Thoracic aorta (tissue), 2 donors: ENCODE measurements around the gene PRXL2B. TPM values are rescaled to one million over a fixed set of nuclear protein-coding genes. Genes with fewer than 3 reads are reported as not detected.
"Not testable (repeated sequence)": the region's sequence is repeated elsewhere in the genome, so short reads cannot be mapped to it uniquely, and the experiment has no call there.

ENCODE experiments used
- ATAC-seq: fragments of 150-250 bp; one replicate; pipeline ENCODE4 v1.8.0; 2017; ENCODE audit warnings: low read depth; ENCODE audit not compliant: insufficient number of reproducible peaks, low FRiP score
- DNase-seq: peaks from one replicate; pipeline ENCODE4 v3.0.0-alpha.2; 2020; ENCODE audit warnings: low spot score
- H3K27ac ChIP-seq, 2 donors: fragments of 200-600 bp; sonication (generic); 1 replicate in 1 of 2; 2 replicates in 1 of 2; pipeline ENCODE4 v1.5.1; 2016; ENCODE audit warnings: mild to moderate bottlenecking in 2 of 2, moderate library complexity in 2 of 2
- H3K27me3 ChIP-seq: fragments of 200-600 bp; sonication (generic); replicated peaks from 2 replicates; pipeline ENCODE4 v1.6.0; 2016; ENCODE audit warnings: mild to moderate bottlenecking; ENCODE audit not compliant: insufficient read depth
- H3K36me3 ChIP-seq: fragments of 200-600 bp; sonication (generic); one replicate; pipeline ENCODE4 v1.5.1; 2016
- H3K4me1 ChIP-seq, 2 donors: fragments of 200-600 bp; sonication (generic); 1 replicate in 1 of 2; 2 replicates in 1 of 2; pipeline versions ENCODE4 v1.5.1 to v1.6.0; 2016; ENCODE audit warnings: low read depth in 2 of 2, mild to moderate bottlenecking in 1 of 2; ENCODE audit not compliant: control insufficient read depth in 1 of 2
- H3K4me3 ChIP-seq: fragments of 200-600 bp; sonication (generic); 2 replicates; pipeline ENCODE4 v1.5.1; 2016; ENCODE audit warnings: mild to moderate bottlenecking
- H3K9me3 ChIP-seq: fragments of 200-600 bp; sonication (generic); 2 replicates; pipeline ENCODE4 v1.5.1; 2016
- total RNA-seq, 2 donors: library from RNA; depleted of rRNA; stranded (reverse); fragments of >200 nt; gene quantifications; one replicate each; pipeline versions ENCODE4 v1.1.0 to v1.2.3, GENCODE V29; 2016
- TF ChIP-seq, protein P1 (sequence below): fragments of 200-600 bp; sonication (generic); IDR thresholded peaks from one replicate; pipeline ENCODE4 v1.5.1; 2019; ENCODE audit warnings: antibody characterized with exemption

PRXL2B gene
- total RNA-seq, 2 donors from 2014 or later: 8.3 to 15.2 TPM

DNA sequence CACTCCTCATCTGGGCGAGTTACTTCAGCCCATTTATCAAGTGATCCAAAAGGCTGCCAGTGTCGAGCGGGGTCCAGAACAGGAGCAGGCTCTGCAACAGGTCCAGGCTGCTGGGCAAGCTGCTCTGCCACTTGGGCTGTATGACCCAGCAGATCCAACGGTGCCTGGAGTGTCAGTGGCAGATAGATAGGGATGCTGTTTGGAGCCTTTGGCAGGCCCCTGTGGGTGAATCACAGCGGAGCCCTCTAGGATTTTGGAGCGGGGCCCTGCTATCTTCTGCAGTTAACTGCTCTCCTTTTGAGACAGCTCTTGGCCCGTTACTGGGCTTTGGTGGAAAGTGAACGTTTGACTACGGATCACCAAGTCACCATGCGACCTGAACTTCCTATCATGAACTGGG is 38.7 kb downstream of the PRXL2B start:
- Histone ChIP-seq H3K36me3 (no peaks in the 10 kb centered on the region), H3K4me3 (no peak overlapping the region), H3K27ac (no peak overlapping the region), H3K27me3 (peaks cover 18% of the 10 kb centered on the region), H3K9me3 (no peaks in the 10 kb centered on the region), H3K4me1 (no peaks in the 10 kb centered on the region)
- DNase-seq (no peak), ATAC-seq (no peak)
- TF ChIP-seq, protein P1, sequence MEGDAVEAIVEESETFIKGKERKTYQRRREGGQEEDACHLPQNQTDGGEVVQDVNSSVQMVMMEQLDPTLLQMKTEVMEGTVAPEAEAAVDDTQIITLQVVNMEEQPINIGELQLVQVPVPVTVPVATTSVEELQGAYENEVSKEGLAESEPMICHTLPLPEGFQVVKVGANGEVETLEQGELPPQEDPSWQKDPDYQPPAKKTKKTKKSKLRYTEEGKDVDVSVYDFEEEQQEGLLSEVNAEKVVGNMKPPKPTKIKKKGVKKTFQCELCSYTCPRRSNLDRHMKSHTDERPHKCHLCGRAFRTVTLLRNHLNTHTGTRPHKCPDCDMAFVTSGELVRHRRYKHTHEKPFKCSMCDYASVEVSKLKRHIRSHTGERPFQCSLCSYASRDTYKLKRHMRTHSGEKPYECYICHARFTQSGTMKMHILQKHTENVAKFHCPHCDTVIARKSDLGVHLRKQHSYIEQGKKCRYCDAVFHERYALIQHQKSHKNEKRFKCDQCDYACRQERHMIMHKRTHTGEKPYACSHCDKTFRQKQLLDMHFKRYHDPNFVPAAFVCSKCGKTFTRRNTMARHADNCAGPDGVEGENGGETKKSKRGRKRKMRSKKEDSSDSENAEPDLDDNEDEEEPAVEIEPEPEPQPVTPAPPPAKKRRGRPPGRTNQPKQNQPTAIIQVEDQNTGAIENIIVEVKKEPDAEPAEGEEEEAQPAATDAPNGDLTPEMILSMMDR: no peak

DNA sequence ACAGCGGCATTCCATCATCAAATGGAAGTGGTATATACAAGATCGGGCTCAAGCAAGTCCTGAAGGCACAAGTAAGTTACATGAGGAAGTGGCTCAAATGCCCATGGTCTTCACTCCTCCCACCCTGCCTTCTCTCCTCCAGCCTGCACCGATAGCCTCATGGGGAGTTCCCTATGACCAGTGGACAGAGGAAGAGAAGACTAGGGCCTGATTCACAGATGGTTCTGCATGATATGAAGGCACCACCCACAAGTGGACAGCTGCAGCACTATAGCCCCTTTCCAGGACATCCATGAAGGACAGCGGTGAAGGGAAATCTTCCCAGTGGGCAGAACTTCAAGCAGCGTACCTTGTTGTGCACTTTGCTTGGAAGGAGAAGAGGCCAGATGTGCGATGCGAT is 39.2 kb downstream of the PRXL2B start:
- H3K4me1 ChIP-seq, H3K36me3 ChIP-seq, ATAC-seq, H3K27ac ChIP-seq, H3K9me3 ChIP-seq, H3K4me3 ChIP-seq, DNase-seq: not testable (repeated sequence)
- H3K27me3 ChIP-seq: peaks cover 18% of the 10 kb centered on the region

DNA sequence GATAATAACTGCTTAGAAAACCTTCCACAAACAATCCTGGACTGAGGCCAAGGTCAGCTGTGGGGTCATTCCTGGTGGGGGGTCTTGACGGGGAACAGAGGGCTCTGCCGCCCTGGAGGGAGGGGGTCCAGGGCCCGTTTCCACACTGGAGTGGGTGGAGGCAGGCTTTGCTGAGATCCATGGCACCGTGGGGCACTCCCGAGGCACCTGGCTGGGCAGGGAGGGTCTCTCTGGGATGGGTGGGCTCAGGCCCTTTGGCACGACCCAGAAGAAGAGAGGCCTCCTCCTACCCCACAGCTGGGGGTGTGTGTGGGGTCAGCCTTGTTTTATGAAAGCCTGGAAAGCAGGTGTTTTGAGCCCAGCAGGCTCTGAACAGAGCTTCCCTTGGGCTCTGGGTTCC is 41.2 kb downstream of the PRXL2B start:
- TF ChIP-seq, protein P1: no peak
- Histone ChIP-seq H3K4me3 (no peak overlapping the region), H3K27ac (no peak overlapping the region), H3K4me1 (no peaks in the 10 kb centered on the region), H3K36me3 (no peaks in the 10 kb centered on the region), H3K27me3 (peaks cover 18% of the 10 kb centered on the region), H3K9me3 (no peaks in the 10 kb centered on the region)
- ATAC-seq: no peak
- no peak for DNase-seq

DNA sequence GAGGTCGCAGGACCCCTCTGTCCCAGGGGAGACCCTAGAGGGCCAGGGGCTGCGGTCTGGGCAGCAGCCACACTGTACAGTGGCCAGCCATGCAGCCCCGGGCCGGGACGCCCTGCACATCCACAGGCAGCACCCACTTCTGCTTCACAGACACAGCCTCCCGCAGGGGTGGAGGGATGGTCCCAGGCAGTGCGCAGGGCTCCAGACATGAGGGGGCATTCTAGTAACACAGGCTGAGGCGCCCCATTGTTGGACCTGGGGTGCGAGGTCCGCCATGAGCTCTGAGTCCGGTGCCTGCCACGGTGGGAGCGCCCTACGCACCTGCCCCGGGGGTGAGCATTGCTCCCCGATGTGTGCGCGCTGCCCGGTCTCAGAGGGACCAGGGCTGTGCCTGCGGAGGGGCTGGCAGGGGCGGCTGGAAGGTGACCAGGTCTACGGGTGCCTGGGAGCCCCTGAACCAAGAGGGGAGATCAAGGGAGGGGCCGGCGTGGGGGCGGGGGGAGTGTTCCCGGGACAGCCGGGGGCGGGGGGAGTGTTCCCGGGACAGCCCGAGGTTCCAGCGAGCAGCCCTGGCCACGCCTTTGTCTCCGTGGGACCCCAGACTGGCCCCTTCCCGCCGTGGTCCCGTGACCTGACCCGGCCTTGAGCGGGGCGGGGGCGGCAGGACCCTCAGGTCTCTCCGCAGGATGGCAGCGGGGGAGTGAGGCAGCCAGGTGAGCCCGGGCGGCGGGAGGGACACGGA is 41.8 kb downstream of the PRXL2B start:
- TF ChIP-seq, protein P1: no peak
- no peak for ATAC-seq
- H3K4me3 ChIP-seq: no peak overlapping the region
- H3K4me1 ChIP-seq: no peaks in the 10 kb centered on the region
- H3K27me3 ChIP-seq: peaks cover 18% of the 10 kb centered on the region
- DNase-seq: no peak
- H3K9me3 ChIP-seq: no peaks in the 10 kb centered on the region
- no peak overlapping the region for H3K27ac ChIP-seq
- H3K36me3 ChIP-seq: no peaks in the 10 kb centered on the region

DNA sequence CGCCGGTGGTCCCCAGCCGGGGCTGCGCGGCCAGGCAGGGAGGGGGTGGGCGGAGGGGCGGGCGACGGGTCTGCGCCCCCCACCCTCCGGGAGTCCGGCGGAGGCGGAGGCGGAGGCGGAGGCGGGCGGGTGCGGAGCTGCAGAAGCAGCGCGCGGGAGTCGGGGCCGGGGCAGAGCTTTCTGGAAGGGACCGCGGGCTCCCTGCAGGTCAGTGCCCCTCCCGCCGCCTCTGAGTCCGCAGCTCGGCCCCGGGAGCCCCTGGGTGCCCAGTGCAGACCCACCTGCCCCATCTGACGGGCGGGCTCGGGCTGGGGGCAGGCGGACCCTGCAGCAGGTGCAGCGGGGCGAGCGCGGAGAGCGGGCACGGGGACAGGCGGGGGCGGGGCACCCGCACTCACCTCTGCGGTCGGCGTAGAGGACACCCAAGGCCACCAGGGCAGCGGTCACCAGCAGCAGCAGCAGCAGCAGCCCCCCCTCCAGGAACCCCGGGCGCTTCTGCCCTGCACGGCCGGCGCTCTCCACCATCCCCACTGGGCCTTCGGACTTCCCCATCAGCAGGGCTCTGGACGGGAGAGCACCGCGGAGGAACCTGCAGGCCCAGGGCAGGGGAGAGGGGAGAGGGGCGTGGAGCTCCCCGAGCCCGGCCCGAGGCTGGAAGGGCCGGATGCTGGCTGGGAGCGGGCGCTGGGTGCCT is 42.5 kb downstream of the PRXL2B start:
- Histone ChIP-seq H3K4me3 (no peak overlapping the region), H3K36me3 (no peaks in the 10 kb centered on the region), H3K27me3 (peaks cover 18% of the 10 kb centered on the region), H3K27ac (no peak overlapping the region), H3K9me3 (no peaks in the 10 kb centered on the region), H3K4me1 (no peaks in the 10 kb centered on the region)
- ATAC-seq (no peak), DNase-seq (no peak)
- TF ChIP-seq, protein P1: no peak
